Inferior parietal cortex (tissue), 1 donor: Measurements from ENCODE around the gene GPR65.
A peak's percentile ranks its signal among the peaks of the same experiment; 100 is the strongest.

Experiments
- DNase-seq: peaks from one replicate; pipeline ENCODE4 v3.0.0-alpha.2; 2016; ENCODE audit errors: extremely low spot score

Gene GPR65

DNA sequence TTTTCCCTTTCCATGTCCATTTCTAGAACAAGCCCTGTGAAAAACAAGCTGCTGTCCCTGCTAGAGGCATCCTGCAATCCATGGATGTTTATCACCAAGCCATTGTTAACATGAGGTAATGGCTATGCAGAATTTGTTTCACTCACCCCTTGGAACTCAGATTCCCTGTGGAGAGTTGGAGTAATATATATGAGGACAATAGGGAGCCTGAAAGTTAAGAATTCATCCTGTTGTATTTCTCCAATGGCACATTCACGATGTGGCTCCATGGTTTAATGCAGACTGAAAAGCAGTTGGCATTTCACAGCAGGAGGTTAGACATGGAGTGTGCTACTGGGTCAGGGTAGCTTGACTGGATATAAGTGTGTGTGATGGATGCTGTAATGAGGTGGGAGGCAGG lies 32.4 kb downstream of the GPR65 start:
- no peak for DNase-seq

- no peak for DNase-seq
Measured at GRCh38 chr14:88039197-88039596, 34.3 kb downstream of the GPR65 start.

DNA sequence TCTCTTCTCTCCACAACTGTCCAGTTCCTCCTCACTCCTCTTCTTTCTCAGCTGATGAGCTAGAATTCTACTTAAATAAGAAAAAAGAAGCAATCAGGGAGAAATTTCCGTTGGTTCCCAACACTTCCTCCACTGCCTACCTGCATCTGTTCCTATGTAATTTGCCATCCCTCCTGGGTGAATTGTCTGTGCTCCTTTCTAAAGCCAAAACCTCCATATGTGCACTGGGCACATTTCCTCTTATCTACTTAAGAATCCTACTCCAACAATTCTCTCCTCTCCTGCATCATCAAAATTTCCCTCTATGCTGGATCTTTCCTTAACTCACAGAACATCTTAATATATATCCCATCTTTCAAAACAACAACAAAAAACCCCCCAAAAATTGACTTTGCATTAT lies 35.2 kb downstream of the GPR65 start:
- peak; percentile 17 for DNase-seq

DNA sequence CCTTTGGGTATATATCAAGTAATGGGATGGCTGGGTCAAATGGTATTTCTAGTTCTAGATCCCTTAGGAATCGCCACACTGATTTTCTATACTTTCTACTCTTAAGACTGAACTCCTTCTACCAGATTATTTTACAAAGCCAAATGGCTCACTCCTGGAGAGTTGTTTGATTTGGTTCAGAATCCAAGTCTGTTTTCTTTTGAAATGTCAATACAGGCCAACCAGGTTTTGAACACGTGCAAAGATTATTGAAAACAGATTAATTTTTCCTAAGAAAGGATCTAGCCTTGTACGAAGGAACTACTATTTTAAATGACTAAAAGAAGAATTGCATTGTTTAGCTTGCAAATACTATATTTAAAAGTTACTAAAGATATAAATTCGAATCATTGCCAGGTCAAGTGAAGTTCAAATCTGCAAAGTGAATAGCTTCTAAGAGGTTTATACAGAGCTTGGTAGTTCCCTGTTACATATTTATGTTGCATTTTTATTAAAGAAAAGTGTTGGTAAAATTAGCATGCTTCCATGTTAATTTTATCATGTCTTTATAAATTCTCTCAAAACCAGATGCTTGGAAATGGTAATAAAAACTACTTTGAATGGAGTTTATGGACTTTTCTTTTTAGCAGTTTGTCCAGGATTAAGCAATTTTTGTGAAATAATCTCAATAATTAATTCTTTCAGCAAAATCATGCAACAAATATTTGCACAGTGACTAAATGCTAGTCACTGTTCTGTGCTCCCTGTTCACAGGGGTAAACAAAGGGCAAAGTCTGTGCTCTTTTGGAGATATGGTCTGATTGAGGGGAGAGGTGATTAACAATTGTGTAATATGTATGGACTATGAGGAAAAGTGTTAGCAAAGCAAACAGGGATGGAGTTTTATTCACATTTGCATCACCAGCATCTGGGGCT lies 38.9 kb downstream of the GPR65 start:
- DNase-seq, result no peak

DNA sequence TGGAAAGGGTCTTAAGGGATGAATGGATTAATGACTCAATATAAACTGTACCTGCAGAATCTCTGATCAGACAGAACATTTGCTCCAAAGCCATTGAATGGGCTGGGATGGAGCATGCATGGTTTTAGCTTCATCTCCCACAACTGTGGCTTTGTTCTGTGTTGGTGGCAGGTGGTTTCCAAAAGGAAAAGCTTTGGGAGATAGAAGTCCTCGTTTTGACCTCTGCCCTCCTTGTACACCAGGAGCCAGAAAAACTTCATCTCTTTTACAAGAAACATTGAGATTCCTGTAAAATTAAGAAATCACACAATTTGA lies 39.5 kb downstream of the GPR65 start:
- DNase-seq, result no peak

GRCh38 chr14:88044776-88045446 lies 40.0 kb downstream of the GPR65 start:
- DNase-seq, result no peak

- DNase-seq, result no peak
Measured at GRCh38 chr14:88045705-88046104, 40.8 kb downstream of the GPR65 start.

- DNase-seq, result no peak
Measured at GRCh38 chr14:88048351-88048750, 43.4 kb downstream of the GPR65 start.

DNA sequence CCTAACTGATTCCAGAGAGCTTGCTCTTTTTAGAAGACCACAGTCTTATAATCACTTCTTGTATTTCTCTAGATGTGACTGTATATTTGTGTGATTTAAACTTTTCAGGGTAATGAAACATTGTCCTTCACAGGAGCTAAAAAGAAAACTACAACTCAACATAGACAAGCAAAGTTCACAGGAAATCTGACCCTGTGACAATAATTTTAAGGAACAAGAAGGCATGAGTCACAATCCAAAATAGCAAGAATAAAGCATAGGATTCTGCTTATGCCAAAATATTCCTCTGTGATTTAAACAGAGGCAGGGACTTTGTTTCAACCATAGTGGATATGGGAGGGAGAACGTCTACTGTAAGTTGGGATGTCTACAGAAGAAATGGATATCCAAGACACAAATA lies 44.3 kb downstream of the GPR65 start:
- no peak for DNase-seq

- DNase-seq, result no peak
Measured at GRCh38 chr14:88049936-88050335, 45.0 kb downstream of the GPR65 start.

GRCh38 chr14:88060576-88060975 lies 55.6 kb downstream of the GPR65 start:
- no peak for DNase-seq

GRCh38 chr14:88063811-88064210 lies 58.9 kb downstream of the GPR65 start:
- no peak for DNase-seq
